GM19239 (cell line): ENCODE data around the gene TMC7.

Experiments
- DNase-seq: peaks from one replicate; pipeline ENCODE4 v3.0.0; 2011; ENCODE audit warnings: low spot score; ENCODE audit not compliant: insufficient read length
- FAIRE-seq: peaks from 2 replicates; lab custom pipeline; 2011; peaks lifted over from hg19 to GRCh38; lab: Jason Lieb, UNC

The TMC7 gene

GRCh38 chr16:19085679-19086200 is 102.0 kb downstream of the TMC7 start:
- FAIRE-seq = no peak
- no peak for DNase-seq

- DNase-seq (peak; percentile 74), FAIRE-seq (peak; percentile 78)
These were observed 102.8 kb downstream of the TMC7 start for GRCh38 chr16:19086322-19087199.

- FAIRE-seq = no peak
- no peak for DNase-seq
These were observed 104.7 kb downstream of the TMC7 start for GRCh38 chr16:19088341-19088916.

GRCh38 chr16:19089410-19089955 is 105.7 kb downstream of the TMC7 start:
- DNase-seq (no peak), FAIRE-seq (no peak)

- DNase-seq = no peak
- no peak for FAIRE-seq
These were observed 107.2 kb downstream of the TMC7 start for GRCh38 chr16:19090916-19091315.

- no peak for DNase-seq
- no peak for FAIRE-seq
These were observed 109.1 kb downstream of the TMC7 start for GRCh38 chr16:19092653-19093410.

- FAIRE-seq = no peak
- DNase-seq = no peak
These were observed 110.2 kb downstream of the TMC7 start for GRCh38 chr16:19093631-19094541.

- DNase-seq (no peak), FAIRE-seq (peak; percentile 81)
These were observed 111.0 kb downstream of the TMC7 start for GRCh38 chr16:19094542-19095365.

- FAIRE-seq (peak; percentile 54), DNase-seq (no peak)
These were observed 111.9 kb downstream of the TMC7 start for GRCh38 chr16:19095654-19096053.

- DNase-seq = no peak
- FAIRE-seq = no peak
These were observed 114.4 kb downstream of the TMC7 start for GRCh38 chr16:19098173-19098572.

GRCh38 chr16:19102187-19102872 is 118.6 kb downstream of the TMC7 start:
- FAIRE-seq = no peak
- DNase-seq = no peak

GRCh38 chr16:19104607-19105006 is 120.9 kb downstream of the TMC7 start:
- DNase-seq (no peak), FAIRE-seq (no peak)

GRCh38 chr16:19105131-19105530 is 121.4 kb downstream of the TMC7 start:
- no peak for DNase-seq
- no peak for FAIRE-seq

GRCh38 chr16:19105891-19106624 is 122.3 kb downstream of the TMC7 start:
- FAIRE-seq = no peak
- no peak for DNase-seq

- no peak for DNase-seq
- no peak for FAIRE-seq
These were observed 122.9 kb downstream of the TMC7 start for GRCh38 chr16:19106625-19107020.

- no peak for DNase-seq
- FAIRE-seq = no peak
These were observed 124.9 kb downstream of the TMC7 start for GRCh38 chr16:19108409-19109287.

- FAIRE-seq = no peak
These were observed 125.5 kb downstream of the TMC7 start for GRCh38 chr16:19109288-19109664.

More at GRCh38 chr16:19109288-19109664, 125.5 kb downstream of the TMC7 start:
- DNase-seq = no peak
